Measurements from ENCODE around the gene ANXA6.

The ANXA6 gene

GRCh38 chr5:151086192-151086869 lies 71.2 kb downstream of the ANXA6 start:
- no peak for DNase-seq (ENCODE audit: extremely low spot score, insufficient read length, low read depth)
- FAIRE-seq: peak; percentile 75

- no peak for DNase-seq (ENCODE audit: extremely low spot score, insufficient read length, low read depth)
- peak; percentile 87 for FAIRE-seq
Observed at GRCh38 chr5:151085517-151086041, 72.0 kb downstream of the ANXA6 start.

GRCh38 chr5:151084363-151084762 lies 73.2 kb downstream of the ANXA6 start:
- DNase-seq (ENCODE audit: extremely low spot score, insufficient read length, low read depth) (no peak), FAIRE-seq (no peak)

GRCh38 chr5:151083081-151083676 lies 74.4 kb downstream of the ANXA6 start:
- FAIRE-seq (peak; percentile 86), DNase-seq (ENCODE audit: extremely low spot score, insufficient read length, low read depth) (no peak)

GRCh38 chr5:151082282-151082902 lies 75.2 kb downstream of the ANXA6 start:
- peak; percentile 41 for FAIRE-seq
- DNase-seq (ENCODE audit: extremely low spot score, insufficient read length, low read depth): no peak

- no peak for FAIRE-seq
- DNase-seq (ENCODE audit: extremely low spot score, insufficient read length, low read depth): no peak
Observed at GRCh38 chr5:151081431-151082281, 75.9 kb downstream of the ANXA6 start.

GRCh38 chr5:151080613-151081430 lies 76.8 kb downstream of the ANXA6 start, which contains the start of gene TNIP1:
TNIP1 (minus strand) TSS chr5:151081034; CDS start chr5:151065095, 15,939 bp downstream.
- DNase-seq (ENCODE audit: extremely low spot score, insufficient read length, low read depth) (peak; percentile 87), FAIRE-seq (peak; percentile 80)

- DNase-seq (ENCODE audit: extremely low spot score, insufficient read length, low read depth) (no peak), FAIRE-seq (peak; percentile 73)
Observed at GRCh38 chr5:151079838-151080612, 77.6 kb downstream of the ANXA6 start.

- DNase-seq (ENCODE audit: extremely low spot score, insufficient read length, low read depth) (peak; percentile 44), FAIRE-seq (peak; percentile 95)
Observed at GRCh38 chr5:151078490-151079262, 78.9 kb downstream of the ANXA6 start.

GRCh38 chr5:151077967-151078366 lies 79.6 kb downstream of the ANXA6 start:
- FAIRE-seq (no peak), DNase-seq (ENCODE audit: extremely low spot score, insufficient read length, low read depth) (no peak)

- DNase-seq (ENCODE audit: extremely low spot score, insufficient read length, low read depth) (no peak), FAIRE-seq (no peak)
Observed at GRCh38 chr5:151077419-151077818, 80.2 kb downstream of the ANXA6 start.

- DNase-seq (ENCODE audit: extremely low spot score, insufficient read length, low read depth) (no peak), FAIRE-seq (no peak)
Observed at GRCh38 chr5:151076616-151077015, 81.0 kb downstream of the ANXA6 start.

GRCh38 chr5:151075698-151076331 lies 81.8 kb downstream of the ANXA6 start:
- DNase-seq (ENCODE audit: extremely low spot score, insufficient read length, low read depth) (no peak), FAIRE-seq (no peak)

- FAIRE-seq: no peak
Observed at GRCh38 chr5:151074557-151074956, 83.0 kb downstream of the ANXA6 start.

GRCh38 chr5:151073280-151073679 lies 84.3 kb downstream of the ANXA6 start:
- no peak for FAIRE-seq
- no peak for DNase-seq (ENCODE audit: extremely low spot score, insufficient read length, low read depth)

More at GRCh38 chr5:151074557-151074956, 83.0 kb downstream of the ANXA6 start:
- no peak for DNase-seq (ENCODE audit: extremely low spot score, insufficient read length, low read depth)

- no peak for FAIRE-seq
- DNase-seq (ENCODE audit: extremely low spot score, insufficient read length, low read depth): no peak
Observed at GRCh38 chr5:151072630-151073025, 85.0 kb downstream of the ANXA6 start.

- FAIRE-seq (no peak), DNase-seq (ENCODE audit: extremely low spot score, insufficient read length, low read depth) (no peak)
Observed at GRCh38 chr5:151071848-151072629, 85.5 kb downstream of the ANXA6 start.
